NCI-H748 treated with DMSO at 0.1 percent for 48 hours (cell line): ENCODE measurements around the gene HPSE2.

ENCODE experiments used
- DNase-seq: peaks from one replicate; lab custom pipeline; 2025; lab: John Stamatoyannopoulos, UW

HPSE2 gene

GRCh38 chr10:98675902-98676301 lies 559.8 kb downstream of the HPSE2 start:
- no peak for DNase-seq

GRCh38 chr10:98673171-98673782 lies 562.4 kb downstream of the HPSE2 start:
- DNase-seq = peak; percentile 86

GRCh38 chr10:98667081-98667480 lies 568.6 kb downstream of the HPSE2 start:
- no peak for DNase-seq

DNA sequence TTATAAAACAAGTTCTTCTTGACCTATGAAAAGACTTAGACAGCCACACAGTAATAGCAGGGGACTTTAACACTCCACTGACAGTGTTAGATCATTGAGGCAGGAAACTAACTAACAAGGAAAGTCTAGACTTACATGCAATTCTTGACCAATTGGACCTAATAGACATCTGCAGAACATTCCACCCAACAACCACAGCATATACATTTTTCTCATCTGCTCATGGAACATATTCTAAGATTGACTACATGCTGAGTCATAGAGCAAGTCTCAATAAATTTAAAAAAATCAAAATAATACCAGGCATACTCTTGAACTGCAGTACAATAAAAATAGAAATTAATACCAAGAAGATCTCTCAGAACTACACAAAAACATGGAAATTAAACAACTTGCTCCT lies 569.4 kb downstream of the HPSE2 start:
- no peak for DNase-seq

- DNase-seq = no peak
Observed at GRCh38 chr10:98664329-98665042, 571.2 kb downstream of the HPSE2 start.

GRCh38 chr10:98659951-98660350 lies 575.7 kb downstream of the HPSE2 start:
- no peak for DNase-seq

- DNase-seq = no peak
Observed at GRCh38 chr10:98655492-98655891, 580.2 kb downstream of the HPSE2 start.

GRCh38 chr10:98649170-98649569 lies 586.5 kb downstream of the HPSE2 start:
- no peak for DNase-seq

- DNase-seq = no peak
Observed at GRCh38 chr10:98646998-98647917, 588.4 kb downstream of the HPSE2 start.

DNA sequence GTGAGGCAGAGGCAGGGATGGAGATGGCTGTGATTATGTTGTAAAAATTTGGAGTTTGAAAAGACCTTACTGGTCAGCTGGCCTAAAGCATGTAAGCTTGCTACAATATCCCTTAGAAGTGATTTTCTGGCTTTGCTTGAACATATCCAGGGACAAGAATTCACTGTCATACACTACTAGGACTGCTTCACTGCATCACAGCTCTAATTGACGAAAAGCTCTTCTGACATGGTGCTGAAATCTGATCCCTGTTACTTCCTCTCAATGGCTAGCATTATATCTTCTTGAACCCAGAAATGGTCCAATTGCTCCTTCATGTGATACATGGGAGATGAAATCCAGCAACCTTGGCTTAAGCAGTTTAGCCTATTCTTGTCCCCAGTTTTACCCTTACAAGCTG lies 591.2 kb downstream of the HPSE2 start:
- DNase-seq = no peak

DNA sequence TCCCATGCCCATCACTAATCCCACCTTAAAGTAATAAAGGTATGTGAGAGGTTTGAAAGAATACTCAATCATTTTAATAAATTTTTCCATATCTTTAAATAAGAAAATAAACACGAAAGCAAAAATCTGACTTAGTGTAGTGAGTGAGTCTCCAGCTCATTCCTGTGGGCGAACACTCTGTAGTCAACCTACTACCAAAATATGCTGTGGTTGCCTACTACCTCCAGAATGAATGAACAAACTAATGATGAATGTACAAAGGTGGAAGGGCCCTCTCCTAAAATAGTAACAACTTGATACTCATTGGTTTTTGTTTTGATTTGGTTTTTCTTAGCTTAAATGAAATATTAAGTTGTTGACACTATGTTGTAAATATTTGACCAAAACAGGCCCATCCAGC lies 593.4 kb downstream of the HPSE2 start:
- DNase-seq = no peak

- no peak for DNase-seq
Observed at GRCh38 chr10:98638920-98639319, 596.7 kb downstream of the HPSE2 start.

DNA sequence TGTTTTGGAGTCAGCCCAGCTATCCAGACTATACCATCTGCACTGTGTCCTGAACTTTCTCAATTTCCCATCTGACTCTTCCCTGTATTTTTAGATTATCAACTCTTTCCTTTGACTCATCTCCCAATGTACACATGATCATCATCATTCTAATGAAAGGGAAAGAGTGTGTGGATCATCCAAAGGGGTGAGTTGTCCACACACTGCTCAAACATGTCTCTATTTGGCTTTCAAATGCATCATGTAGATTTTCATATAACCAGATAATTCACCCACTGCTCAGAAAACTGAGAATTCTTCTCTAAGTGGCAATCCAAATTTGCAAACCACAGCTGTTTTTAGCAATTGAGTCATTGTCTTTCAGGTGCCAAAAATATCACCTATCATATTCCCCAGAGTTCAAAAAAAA lies 598.7 kb downstream of the HPSE2 start:
- DNase-seq = no peak

- DNase-seq = no peak
Observed at GRCh38 chr10:98632456-98633150, 603.0 kb downstream of the HPSE2 start.

DNA sequence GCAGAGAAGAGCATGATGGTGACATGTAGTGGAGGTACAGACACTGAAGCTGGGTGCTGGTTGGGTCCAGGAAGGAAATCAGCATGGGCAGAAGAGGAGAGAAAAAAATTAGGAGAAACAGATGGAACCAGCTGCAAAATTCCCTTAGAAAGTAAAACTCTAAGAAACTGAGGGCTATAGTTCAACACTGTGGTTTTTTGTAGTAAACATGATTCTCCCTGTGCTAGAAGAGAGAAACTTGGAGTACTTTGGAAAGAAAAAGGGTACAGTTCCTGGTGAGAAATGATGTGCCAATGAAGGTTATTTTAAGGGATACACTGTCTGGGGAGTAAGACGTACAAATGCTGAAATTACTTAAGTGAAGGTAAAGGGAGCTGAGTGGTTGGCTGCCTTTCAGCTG lies 607.4 kb downstream of the HPSE2 start:
- no peak for DNase-seq

GRCh38 chr10:98627711-98628110 lies 607.9 kb downstream of the HPSE2 start:
- DNase-seq = no peak

- no peak for DNase-seq
Observed at GRCh38 chr10:98624963-98625362, 610.7 kb downstream of the HPSE2 start.

GRCh38 chr10:98623176-98623575 lies 612.5 kb downstream of the HPSE2 start:
- DNase-seq = no peak

DNA sequence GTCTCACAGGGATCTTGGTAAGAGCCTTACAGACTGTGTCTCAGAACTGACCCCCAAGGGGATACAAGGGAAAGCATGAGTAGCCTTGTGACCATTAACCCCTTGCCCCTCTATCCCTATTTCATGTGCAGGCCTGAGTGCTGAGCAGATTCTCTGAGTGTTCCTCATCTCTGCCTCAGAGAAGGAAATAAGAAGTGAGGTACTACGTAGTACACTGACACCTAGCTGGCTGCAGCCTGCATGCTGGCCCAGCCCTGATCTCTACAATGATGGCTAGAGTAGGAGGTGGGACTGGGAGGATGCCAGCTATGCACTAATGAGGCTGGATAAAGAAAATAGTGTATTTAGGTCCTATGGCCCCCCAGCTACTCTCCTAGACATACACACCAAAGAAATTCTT lies 614.0 kb downstream of the HPSE2 start:
- no peak for DNase-seq

DNA sequence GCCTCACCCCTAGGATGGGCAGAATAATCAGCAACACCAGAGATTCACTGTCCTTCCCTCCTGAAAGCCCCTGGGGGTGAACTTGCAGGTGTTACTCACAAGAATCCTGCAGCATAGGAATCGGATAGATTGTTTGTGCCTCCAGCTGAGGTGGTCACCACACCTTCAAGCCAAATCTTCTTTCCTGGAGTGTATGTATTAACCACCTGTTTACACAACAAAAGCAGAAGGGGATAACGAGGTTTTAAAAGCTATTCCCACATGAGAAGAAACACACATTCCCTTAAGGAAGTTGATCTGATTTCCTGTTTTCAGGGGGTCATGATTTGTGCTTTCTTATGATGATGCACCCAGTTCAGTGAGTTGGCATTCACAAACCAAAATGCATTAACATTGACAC lies 615.1 kb downstream of the HPSE2 start:
- DNase-seq = no peak

GRCh38 chr10:98619446-98619845 lies 616.2 kb downstream of the HPSE2 start:
- DNase-seq = no peak

GRCh38 chr10:98617906-98618520 lies 617.6 kb downstream of the HPSE2 start:
- no peak for DNase-seq
